T-helper 2 cell (primary cell): ENCODE data around the gene KNDC1.
A peak's percentile ranks its signal among the peaks of the same experiment; 100 is the strongest.

Source experiments
- DNase-seq, 5 experiments: peaks; one replicate each; pipeline versions ENCODE4 v3.0.0 to v3.0.0-alpha.2; 2012 to 2022

KNDC1 gene

GRCh38 chr10:133246236-133246626, 86.2 kb downstream of the KNDC1 start:
- no peak for DNase-seq

DNA sequence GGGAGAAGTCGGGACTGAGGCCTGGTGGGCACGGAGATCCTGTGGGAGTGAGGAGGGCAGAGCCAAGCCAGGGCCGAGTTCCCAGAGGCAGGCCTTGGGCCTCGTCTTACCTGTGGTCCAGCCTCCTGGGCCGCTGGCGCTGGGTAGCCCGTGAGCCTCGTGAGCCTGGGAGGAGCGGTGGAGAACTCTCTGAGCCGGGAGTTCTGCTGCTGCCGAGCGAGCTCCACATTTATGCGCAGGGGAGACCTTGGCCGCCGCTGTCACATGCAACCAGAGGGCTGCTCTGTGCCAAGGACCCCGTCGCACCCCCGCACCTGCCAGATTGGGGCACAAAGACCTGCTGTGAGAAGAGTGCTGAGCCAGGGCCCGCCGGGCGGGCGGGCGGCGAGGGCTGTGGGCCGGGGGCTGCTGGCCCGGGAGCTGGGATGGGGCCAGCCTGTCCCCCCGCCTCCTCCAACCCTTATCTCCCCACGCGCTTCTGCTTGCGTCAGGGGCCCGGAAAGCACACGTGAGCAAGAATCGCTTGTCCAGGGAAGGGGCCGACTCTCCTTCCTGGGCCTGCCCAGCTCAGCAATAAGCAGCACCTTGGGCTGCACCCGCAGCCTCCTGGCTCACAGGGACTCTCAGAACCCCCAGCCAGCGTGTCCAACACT, 87.8 kb downstream of the KNDC1 start:
- DNase-seq = no peak

- DNase-seq = no peak
Measured at GRCh38 chr10:133248334-133248715, 88.3 kb downstream of the KNDC1 start.

- no peak for DNase-seq
Measured at GRCh38 chr10:133249094-133249780, 89.2 kb downstream of the KNDC1 start.

GRCh38 chr10:133249975-133250754, 90.1 kb downstream of the KNDC1 start:
- no peak for DNase-seq

DNA sequence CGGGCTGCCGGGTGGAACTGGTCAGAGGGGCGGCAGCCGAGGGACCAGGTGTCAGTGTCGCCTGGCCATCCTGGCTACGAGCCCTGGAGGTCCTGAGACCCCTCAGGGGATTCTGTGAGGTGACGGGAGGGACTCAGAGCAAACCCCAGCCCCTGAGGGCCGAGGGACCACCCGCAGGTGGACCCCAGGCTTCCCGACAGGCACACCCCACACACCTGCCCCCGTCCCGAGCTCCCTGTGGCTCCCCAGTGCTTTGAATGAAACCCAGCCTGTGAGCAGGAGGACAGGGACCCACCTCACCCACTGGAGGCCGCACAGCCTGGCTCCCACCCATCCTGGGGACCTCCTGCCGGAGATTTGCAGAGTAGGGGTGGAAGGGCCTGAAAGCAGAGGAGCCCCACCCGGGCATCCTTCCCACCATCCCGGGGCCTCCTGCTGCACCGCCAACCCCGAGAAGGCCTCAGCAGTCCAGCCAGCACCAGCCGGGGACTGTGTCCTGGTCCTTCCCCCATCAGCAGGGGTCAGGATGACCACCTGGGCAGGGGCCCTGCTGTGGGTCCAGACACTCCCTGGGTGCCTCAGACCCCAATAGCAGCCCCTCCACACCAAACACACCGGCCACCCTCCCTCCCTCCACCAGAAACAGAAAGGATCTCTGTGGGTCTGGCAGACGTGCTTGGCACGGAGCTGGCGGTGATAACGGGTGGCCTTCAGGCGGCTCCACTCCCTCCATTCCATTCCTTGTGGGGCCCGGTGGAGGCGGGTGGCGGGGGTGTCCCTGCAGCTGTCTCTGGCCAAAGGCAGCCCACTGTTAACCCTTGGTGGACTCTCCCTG, 91.6 kb downstream of the KNDC1 start:
- DNase-seq = no peak

DNA sequence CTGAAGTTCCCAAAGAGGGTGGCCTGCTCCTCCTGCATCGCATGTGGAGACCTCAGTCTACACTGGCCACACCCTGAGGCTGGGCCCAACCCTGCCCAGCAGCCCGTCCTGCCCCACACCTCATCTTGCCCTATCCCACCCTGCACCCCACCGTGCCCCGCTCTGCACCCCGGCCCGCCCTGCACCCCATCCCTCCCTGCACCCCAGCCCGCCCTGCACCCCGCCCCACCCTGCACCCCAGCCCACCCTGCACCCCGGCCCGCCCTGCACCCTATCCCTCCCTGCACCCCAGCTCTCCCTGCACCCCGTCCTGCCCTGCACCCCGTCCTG, 92.2 kb downstream of the KNDC1 start:
- no peak for DNase-seq

GRCh38 chr10:133253361-133253955, 93.4 kb downstream of the KNDC1 start:
- DNase-seq = no peak

GRCh38 chr10:133254421-133255120, 94.6 kb downstream of the KNDC1 start:
- no peak for DNase-seq

DNA sequence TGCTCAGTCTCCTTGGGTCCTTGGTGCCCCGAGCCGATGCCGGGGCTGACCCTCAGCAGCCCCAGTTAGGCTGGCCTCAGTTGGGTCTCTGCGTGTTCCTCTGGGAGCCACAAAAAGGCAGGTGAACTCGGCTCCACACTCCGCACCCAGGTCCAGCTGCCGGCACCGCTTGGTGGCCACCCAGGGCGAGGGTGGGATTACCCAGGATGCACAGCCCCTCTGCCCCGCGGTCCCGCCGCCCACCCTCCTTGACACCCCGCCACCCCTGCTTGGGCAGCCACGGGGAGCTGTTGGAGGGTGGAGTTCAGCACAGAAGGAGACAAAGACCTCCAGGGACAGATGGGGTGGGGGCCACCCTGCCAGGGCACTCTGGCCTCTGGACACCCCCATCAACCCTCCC, 95.3 kb downstream of the KNDC1 start:
- DNase-seq = no peak

DNA sequence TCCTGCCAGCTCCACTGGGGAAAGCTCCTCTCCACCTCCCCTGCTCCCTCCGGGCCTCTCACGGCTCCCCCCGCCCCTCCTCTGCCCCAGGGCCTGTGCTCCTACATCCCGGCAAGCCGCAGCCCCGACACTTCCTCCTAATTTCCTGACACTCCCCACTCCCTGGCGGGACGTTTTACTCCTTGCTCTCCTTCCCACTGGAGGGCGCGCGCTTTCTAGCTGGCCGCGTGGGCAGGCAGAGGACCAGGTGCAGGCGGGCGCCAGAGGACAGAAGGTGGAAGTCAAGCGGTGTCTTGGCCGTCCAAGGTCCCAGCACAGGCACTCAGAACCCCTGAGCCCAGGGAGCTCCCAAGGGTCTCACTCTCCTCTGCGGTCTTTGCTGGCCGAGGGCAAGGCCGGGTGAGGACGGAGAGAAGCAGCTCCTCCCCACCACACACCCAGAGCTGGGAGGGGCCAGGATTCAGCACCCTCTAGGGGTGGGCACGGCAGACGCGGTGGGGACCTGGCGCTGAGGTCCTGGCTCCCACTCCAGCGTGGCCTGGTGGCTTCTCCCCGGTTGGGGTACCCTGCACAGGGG, 97.6 kb downstream of the KNDC1 start:
- DNase-seq = no peak

- DNase-seq = peak in 1 of 5 experiments; percentile 72
Measured at GRCh38 chr10:133258066-133258817, 98.2 kb downstream of the KNDC1 start.

DNA sequence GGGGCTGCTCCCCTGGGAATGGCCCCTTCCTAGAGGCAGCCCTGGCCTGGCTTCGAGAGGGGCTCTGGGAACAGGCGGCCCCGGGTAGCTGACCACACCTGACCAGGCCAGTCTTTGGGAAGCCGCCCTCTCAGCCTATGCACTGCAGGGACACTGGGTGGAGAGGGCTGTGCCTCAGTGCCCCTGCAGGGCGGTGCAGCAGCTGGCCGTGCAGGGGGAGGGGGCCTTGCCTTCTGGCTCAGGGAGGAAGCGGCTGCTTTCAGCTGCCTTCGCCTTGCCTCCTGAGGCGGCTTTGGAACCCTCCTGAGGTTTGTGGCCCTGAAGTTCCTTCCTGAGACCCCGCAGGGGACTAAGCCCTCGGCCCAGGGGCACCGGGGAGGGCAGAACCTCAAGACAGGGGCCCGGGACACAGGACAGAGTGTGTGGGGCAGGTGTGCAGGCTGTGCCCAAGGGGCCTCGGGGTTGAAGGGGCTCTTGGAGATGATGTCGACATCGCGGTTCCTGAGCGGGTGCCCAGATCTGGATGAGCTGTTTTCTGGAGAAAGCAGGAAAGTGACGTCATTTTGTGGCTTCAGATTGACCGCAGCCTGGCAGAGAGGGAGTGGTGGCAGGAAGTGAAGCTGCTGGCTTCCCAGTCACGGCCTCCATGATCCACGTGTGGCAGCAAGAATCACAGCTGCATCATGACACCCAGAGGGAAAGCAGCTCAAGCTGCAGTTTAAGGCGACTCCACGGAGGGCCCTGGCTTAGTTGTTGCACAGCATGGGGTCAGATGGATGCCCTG, 99.0 kb downstream of the KNDC1 start:
- peak in 4 of 5 experiments; percentile 69 to 95 (median 82) for DNase-seq

DNA sequence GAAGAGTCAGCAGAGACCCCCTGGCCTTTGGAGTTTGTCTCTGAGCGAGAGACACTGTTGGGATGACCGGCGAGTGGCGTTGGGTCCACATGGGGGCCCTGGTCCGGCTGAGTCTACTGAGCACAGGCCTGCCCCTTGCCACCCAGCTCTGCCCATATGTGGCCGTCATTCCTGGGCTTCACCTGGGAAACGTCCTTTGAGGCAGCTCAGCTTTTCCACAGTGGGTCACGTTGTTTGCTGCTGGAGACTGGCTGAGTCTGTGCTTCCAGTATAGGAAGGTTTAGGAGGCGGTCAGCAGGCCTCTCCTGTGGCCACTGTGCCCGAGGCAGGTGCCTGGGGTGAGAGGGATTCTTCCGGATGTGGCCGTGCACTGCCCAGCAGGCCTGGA, 99.6 kb downstream of the KNDC1 start:
- no peak for DNase-seq

GRCh38 chr10:133260895-133261725, 101.1 kb downstream of the KNDC1 start:
- DNase-seq = peak; percentile 46 to 79 (median 63)

DNA sequence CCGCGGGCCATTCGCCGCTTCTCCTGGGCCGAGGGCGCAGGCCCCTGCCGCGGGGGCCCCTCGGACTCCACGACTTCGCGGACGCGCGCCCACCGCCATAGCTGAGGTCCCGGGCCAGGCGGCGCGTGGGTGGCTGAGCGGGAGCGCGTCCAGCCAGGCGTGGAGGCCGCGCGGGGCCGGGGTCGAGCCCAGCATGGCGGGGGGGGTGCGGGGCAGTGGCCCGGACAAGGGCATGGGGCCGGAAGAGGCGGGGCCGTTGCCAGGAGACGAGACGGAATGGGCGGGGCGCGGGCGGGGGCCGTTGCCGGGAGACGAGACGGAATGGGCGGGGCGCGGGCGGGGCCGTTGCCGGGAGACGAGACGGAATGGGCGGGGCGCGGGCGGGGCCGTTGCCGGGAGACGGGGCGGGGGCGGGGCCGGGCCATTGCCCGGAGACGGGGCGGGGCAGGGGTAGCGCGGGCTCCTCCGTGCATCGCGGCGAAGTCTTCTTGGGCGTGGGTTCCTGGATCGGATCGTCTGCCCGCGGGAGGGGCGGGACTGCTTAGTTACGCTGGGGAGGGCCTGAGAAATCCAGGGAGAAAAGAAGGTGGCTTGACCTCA, 101.8 kb downstream of the KNDC1 start:
- DNase-seq = peak; percentile 71 to 82 (median 80)

- DNase-seq = no peak
Measured at GRCh38 chr10:133262696-133263095, 102.7 kb downstream of the KNDC1 start.

DNA sequence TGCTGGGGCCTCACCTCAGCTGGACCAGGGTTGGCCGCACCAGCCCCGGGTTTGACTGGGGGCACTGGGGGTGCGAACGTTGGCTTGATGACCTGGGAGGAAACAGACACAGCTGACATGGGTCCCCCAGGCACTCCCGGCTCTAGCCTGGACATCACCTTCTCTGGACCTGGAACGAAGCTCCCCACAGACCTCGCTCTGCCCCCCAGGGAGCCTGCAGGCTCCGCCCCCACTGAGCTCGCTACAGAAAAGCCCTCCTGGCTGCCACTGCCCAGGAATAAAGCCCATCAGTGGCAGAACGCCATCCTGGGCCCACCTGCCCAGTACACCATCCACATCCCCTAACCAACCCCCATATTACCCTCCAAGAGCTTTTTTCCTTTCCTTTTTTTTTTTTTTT, 103.7 kb downstream of the KNDC1 start:
- no peak for DNase-seq

GRCh38 chr10:133264461-133264860, 104.4 kb downstream of the KNDC1 start:
- DNase-seq = peak in 1 of 5 experiments; percentile 84
